ENCODE data around the gene KISS1.

The KISS1 gene

DNA sequence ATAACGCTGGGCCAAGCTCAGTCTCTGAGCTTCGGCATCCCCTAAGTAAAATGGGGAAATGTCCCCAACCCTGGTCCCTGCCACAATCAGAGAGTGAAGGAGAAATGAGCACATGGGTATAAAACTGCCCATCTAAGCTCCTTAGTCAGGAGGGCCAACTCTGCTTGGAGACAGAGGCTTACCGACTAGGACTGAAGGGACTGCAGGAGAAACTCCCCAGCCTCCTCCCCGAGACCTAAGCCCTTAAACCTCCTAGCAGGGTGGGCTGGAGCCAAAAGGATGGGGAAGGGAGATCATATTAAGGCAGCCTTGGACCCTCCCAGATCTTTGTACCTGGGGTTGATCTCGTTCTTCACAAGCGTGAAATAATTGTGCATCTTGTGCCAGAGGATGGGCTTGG lies 50.0 kb downstream of the KISS1 start:
- H3K27ac ChIP-seq (ENCODE audit: low read depth, low read length) = no peak overlapping the region
- H3K4me3 ChIP-seq (ENCODE audit: low read depth, low read length) = no peak overlapping the region
- peaks cover 9% of the 10 kb centered on the region for H3K27me3 ChIP-seq (ENCODE audit: control insufficient read depth, insufficient read depth, low read length)
- peaks cover 41% of the 10 kb centered on the region for H3K4me1 ChIP-seq (ENCODE audit: control insufficient read depth, insufficient read depth, low read length)
- H3K9me3 ChIP-seq (ENCODE audit: control insufficient read depth, insufficient read depth, low read length) = no peaks in the 10 kb centered on the region
- H3K9ac ChIP-seq (ENCODE audit: low read depth, low read length) = no peak overlapping the region
- no peaks in the 10 kb centered on the region for H3K36me3 ChIP-seq (ENCODE audit: control insufficient read depth, insufficient read depth, low read length)

DNA sequence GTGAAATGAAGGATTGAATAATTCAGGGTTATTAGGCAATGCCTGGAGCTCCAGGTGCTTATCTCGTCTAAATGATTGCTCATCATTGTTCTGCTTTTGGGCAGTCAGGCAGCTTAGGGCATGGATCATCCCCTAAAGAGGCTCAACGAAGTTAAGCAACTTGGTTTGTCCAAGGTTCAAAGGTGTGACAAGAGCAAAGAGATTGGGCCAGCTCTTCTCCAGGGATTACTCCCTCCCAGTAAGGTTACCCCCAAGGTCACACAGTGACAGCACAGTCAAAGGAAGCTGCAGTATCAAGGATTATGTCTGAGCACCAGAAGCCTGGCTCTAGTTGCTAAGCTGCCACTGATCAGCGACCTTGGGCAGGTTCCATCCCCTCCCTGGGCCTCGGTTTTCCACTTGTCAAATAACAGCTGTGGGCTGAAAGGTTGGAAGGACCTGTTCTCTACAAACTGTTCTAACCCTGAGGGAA lies 51.2 kb downstream of the KISS1 start:
- Histone ChIP-seq H3K9me3 (ENCODE audit: control insufficient read depth, insufficient read depth, low read length) (no peaks in the 10 kb centered on the region), H3K4me1 (ENCODE audit: control insufficient read depth, insufficient read depth, low read length) (peaks cover 37% of the 10 kb centered on the region), H3K4me3 (ENCODE audit: low read depth, low read length) (no peak overlapping the region), H3K36me3 (ENCODE audit: control insufficient read depth, insufficient read depth, low read length) (no peaks in the 10 kb centered on the region), H3K9ac (ENCODE audit: low read depth, low read length) (no peak overlapping the region), H3K27ac (ENCODE audit: low read depth, low read length) (no peak overlapping the region), H3K27me3 (ENCODE audit: control insufficient read depth, insufficient read depth, low read length) (peaks cover under 1% of the 10 kb centered on the region; the same call in 1 of the 2 replicates)

DNA sequence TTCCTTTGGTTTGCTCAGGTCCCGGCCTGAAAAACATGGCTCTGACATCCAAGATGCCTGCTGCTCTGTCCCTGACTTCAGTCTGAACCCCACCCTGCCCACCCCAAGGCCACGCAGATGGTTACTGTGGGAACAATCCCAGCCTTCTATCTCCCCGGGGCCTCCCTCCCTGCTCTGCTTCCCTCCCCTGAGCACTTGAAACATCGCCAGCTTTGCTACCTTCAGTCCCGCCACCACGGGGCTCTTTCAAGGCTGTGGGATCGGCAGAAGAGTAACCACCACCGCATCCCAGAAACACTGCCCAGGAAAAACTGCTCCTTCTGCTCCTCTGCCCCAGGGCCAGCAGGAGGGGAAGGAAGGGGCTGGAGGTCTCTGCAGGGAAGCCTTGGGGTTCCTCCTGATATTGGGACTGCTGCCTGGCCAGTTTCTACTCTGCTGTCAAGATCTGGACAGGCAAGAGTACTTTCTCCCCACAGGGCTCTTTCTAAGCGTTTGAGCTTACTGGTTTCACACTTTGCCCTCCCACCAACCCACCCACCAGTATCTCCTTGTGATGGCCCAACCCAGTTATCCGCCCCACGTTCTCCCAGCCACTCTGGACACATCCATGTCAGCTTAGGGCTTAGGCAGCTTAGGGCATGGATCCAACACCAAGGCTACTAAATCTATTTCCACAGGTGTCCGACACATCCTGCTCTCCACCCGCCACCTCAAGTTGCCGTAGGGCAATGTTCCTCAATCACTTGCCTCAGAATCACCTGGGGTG lies 52.8 kb downstream of the KISS1 start:
- Histone ChIP-seq H3K27me3 (ENCODE audit: control insufficient read depth, insufficient read depth, low read length) (no peaks in the 10 kb centered on the region; the same call in 1 of the 2 replicates), H3K4me3 (ENCODE audit: low read depth, low read length) (no peak overlapping the region), H3K27ac (ENCODE audit: low read depth, low read length) (no peak overlapping the region), H3K9ac (ENCODE audit: low read depth, low read length) (no peak overlapping the region), H3K4me1 (ENCODE audit: control insufficient read depth, insufficient read depth, low read length) (peaks cover 27% of the 10 kb centered on the region), H3K36me3 (ENCODE audit: control insufficient read depth, insufficient read depth, low read length) (peaks cover 12% of the 10 kb centered on the region; the same call in 1 of the 2 replicates), H3K9me3 (ENCODE audit: control insufficient read depth, insufficient read depth, low read length) (no peaks in the 10 kb centered on the region)

DNA sequence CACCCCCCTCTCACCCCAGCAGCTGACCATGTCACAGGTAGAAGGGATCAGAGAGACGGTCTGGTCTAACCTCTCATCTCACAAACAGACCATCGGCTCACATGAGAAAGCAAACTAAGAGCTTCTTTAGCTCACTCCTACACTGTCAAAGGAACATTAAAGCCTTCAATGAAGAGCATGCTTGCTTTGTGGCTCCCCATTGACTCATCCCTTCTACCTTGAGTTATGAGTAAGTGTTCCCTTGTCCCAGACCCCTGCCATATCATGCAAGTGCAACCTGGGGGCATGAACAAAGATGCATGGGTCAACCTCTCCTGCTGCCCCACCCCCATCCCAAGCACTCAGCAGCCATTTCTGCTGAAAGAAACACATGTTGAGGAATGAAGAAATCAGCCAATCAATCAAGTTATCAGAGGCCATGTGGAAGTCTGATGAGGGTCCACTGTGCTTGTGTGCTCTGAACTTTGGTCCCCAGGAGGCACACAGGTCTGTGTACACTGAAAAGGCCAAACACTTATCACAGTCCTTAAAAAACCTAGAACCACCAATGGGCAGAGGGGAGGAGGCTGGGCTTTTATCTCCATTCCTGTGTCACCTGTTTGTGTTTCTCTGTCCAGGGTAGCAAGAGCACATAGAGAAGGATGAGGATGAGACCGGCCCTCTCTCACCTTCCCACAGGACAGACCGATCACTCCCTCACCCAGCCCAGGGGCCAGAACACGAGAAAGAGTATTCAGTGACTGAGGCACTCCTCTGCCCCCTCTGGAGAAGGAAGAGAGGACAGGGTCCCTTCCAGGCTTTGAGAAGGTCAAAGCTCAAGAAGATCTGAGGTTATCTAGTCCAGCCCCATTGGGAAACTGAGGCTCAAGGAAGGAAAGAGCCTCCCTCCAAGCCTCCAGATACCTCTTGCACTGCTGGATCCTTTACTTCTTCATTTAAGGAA lies 54.0 kb downstream of the KISS1 start:
- Histone ChIP-seq H3K9ac (ENCODE audit: low read depth, low read length) (no peak overlapping the region), H3K36me3 (ENCODE audit: control insufficient read depth, insufficient read depth, low read length) (peaks cover 12% of the 10 kb centered on the region; the same call in 1 of the 2 replicates), H3K4me1 (ENCODE audit: control insufficient read depth, insufficient read depth, low read length) (peaks cover 17% of the 10 kb centered on the region), H3K27ac (ENCODE audit: low read depth, low read length) (no peak overlapping the region), H3K9me3 (ENCODE audit: control insufficient read depth, insufficient read depth, low read length) (no peaks in the 10 kb centered on the region), H3K4me3 (ENCODE audit: low read depth, low read length) (no peak overlapping the region), H3K27me3 (ENCODE audit: control insufficient read depth, insufficient read depth, low read length) (no peaks in the 10 kb centered on the region; the same call in 1 of the 2 replicates)

DNA sequence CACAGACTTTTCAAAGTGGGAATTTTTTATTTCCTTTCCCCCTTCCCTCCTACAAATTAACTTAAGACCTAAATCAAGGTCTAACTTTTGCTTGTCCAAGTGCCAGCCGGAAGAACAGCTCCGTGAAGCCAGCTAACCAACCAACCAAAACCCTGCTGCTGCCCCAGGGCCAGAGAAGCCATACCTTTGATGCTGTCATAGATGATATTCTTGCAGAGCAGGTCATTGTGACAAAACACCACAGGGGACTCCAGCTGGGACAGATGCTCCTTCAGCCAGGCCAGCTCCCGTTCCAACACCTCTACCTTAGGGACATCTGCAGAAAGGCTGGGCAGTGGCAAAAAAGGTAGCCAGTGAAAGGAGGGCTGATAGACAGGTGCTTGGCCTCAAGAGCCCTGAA lies 55.2 kb downstream of the KISS1 start:
- H3K9me3 ChIP-seq (ENCODE audit: control insufficient read depth, insufficient read depth, low read length) = no peaks in the 10 kb centered on the region
- H3K36me3 ChIP-seq (ENCODE audit: control insufficient read depth, insufficient read depth, low read length) = peaks cover 12% of the 10 kb centered on the region; the same call in 1 of the 2 replicates
- no peaks in the 10 kb centered on the region; the same call in 1 of the 2 replicates for H3K27me3 ChIP-seq (ENCODE audit: control insufficient read depth, insufficient read depth, low read length)
- no peak overlapping the region for H3K27ac ChIP-seq (ENCODE audit: low read depth, low read length)
- no peak overlapping the region for H3K4me3 ChIP-seq (ENCODE audit: low read depth, low read length)
- peaks cover 8% of the 10 kb centered on the region for H3K4me1 ChIP-seq (ENCODE audit: control insufficient read depth, insufficient read depth, low read length)
- H3K9ac ChIP-seq (ENCODE audit: low read depth, low read length) = no peak overlapping the region

Data from HUES48 (cell line).